ENCODE measurements around the gene RDH11. TPM values are rescaled to one million over a fixed set of nuclear protein-coding genes. Genes with fewer than 3 reads are reported as not detected.

Gene RDH11
- total and polyA plus RNA-seq, 2 donors from 2014 or later = 66.9 to 124 TPM

DNA sequence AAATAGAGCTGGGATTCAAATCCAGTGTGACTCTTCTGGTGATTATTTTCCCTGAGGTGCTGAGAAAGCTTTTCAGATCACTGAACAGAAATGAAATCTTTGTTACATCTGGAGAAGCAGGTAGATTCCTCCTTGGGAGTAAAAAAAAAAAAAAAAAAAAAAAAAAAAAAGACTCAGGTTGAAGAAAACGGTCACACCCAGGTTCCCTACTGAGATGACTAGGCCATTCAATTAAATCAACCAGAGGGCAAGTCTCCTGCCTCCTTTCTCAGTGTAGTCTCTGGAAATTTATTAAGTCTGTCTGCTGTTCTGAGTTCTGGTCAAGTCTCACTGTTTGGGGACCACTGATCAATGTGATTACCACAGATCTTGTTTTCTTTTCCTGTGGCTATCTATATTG, 51.9 kb downstream of the RDH11 start:
- Histone ChIP-seq H3K36me3 (ENCODE audit: control insufficient read depth in 2 of 3, insufficient read depth in 3 of 3, low read length in 3 of 3) (peaks cover 0 to 5% (median 4%) of the 10 kb centered on the region in 3 donors), H3K9me3 (ENCODE audit: control insufficient read depth in 2 of 3, insufficient read depth in 1 of 3, low read length in 3 of 3) (no peaks in the 10 kb centered on the region), H3K4me3 (ENCODE audit: low read length in 3 of 3) (no peak overlapping the region), H3K4me1 (ENCODE audit: control insufficient read depth in 2 of 3, insufficient read depth in 2 of 3, low read depth in 1 of 3, low read length in 3 of 3) (peaks cover 0 to 16% (median 14%) of the 10 kb centered on the region in 3 donors), H3K27ac (ENCODE audit: low read depth in 2 of 2, low read length in 2 of 2) (peak overlapping the region in 1 of 2 donors; percentile 53), H3K27me3 (ENCODE audit: control insufficient read depth, insufficient read depth, low read length) (no peaks in the 10 kb centered on the region), H3K9ac (ENCODE audit: low read length in 3 of 3) (no peak overlapping the region)
- intact Hi-C loops (cut with DNase I) = no loop called here
- TF ChIP-seq, protein P1, sequence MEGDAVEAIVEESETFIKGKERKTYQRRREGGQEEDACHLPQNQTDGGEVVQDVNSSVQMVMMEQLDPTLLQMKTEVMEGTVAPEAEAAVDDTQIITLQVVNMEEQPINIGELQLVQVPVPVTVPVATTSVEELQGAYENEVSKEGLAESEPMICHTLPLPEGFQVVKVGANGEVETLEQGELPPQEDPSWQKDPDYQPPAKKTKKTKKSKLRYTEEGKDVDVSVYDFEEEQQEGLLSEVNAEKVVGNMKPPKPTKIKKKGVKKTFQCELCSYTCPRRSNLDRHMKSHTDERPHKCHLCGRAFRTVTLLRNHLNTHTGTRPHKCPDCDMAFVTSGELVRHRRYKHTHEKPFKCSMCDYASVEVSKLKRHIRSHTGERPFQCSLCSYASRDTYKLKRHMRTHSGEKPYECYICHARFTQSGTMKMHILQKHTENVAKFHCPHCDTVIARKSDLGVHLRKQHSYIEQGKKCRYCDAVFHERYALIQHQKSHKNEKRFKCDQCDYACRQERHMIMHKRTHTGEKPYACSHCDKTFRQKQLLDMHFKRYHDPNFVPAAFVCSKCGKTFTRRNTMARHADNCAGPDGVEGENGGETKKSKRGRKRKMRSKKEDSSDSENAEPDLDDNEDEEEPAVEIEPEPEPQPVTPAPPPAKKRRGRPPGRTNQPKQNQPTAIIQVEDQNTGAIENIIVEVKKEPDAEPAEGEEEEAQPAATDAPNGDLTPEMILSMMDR (IDR thresholded peaks at IDR 0.05; ENCODE audit: borderline replicate concordance, extremely low read depth, insufficient read depth) = no peak
- no peak for DNase-seq
- no peak for FAIRE-seq

DNA sequence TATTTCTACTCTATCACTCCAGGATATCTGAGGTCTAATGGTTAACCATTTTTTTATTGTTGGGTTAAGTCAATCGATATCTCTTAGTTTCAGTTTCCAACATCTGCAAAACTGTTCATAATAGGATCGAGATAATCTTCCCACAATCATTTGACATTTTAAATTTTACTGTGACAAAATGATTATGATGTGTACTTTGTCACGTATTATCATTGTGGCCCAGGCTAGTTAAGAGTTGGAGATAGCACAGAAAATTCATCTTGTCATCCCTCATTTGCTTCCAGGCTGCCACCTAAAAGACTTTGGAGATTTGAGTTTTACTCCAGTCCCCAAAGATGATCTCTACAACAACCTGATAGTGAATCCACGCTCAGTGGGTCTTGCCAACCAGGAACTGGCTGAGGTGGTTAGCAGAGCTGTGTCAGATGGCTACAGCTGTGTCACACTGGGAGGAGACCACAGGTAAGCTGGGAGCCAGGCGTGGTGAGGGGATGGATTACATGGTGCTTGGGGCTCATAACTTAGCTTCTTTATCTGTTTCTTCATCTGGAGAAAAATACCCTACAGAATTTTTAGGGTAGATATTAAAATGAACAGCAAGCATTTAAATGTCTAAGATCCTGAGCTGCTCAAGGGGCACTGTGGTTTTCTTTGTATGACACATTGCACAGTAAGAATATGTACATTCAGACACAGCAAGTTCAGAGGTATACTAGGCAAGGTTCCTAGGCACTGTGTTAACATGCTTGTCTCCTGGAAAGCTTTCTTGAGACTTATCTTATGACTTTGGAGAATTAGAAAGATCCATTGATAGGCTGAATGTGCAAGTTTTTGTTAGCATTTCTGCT, 53.4 kb downstream of the RDH11 start:
- H3K4me1 ChIP-seq (ENCODE audit: control insufficient read depth in 2 of 3, insufficient read depth in 2 of 3, low read depth in 1 of 3, low read length in 3 of 3) = peaks cover 0 to 15% (median 13%) of the 10 kb centered on the region in 3 donors
- intact Hi-C loops (cut with DNase I) = no loop called here
- FAIRE-seq (no peak), DNase-seq (no peak)
- H3K27ac ChIP-seq (ENCODE audit: low read depth in 2 of 2, low read length in 2 of 2) = no peak overlapping the region
- H3K4me3 ChIP-seq (ENCODE audit: low read length in 3 of 3) = no peak overlapping the region
- H3K9me3 ChIP-seq (ENCODE audit: control insufficient read depth in 2 of 3, insufficient read depth in 1 of 3, low read length in 3 of 3) = no peaks in the 10 kb centered on the region
- no peaks in the 10 kb centered on the region for H3K27me3 ChIP-seq (ENCODE audit: control insufficient read depth, insufficient read depth, low read length)
- peaks cover 0 to 3% (median 0%) of the 10 kb centered on the region in 3 donors for H3K36me3 ChIP-seq (ENCODE audit: control insufficient read depth in 2 of 3, insufficient read depth in 3 of 3, low read length in 3 of 3)
- TF ChIP-seq, protein P1 (IDR thresholded peaks at IDR 0.05; ENCODE audit: borderline replicate concordance, extremely low read depth, insufficient read depth) = no peak
- no peak overlapping the region for H3K9ac ChIP-seq (ENCODE audit: low read length in 3 of 3)

DNA sequence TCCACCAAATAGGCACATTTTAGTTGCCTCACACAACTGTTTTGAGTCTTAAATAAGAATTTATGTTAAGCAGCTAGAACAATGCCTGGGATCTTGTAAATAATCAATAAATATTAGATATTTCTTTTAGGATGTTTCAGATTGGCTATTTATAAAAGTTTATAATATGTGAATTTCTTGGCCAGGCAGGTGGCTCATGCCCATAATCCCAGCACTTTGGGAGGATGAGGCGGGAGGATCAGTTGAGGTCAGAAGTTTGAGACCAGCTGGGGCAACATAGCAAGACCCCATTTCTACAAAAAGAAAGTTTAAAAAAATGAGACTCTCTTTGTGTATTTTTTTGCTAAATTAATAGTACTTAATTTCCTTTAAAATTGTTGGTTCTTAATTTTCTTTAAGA, 54.1 kb downstream of the RDH11 start:
- Histone ChIP-seq H3K4me1 (ENCODE audit: control insufficient read depth in 2 of 3, insufficient read depth in 2 of 3, low read depth in 1 of 3, low read length in 3 of 3) (peaks cover 0 to 10% (median 9%) of the 10 kb centered on the region in 3 donors), H3K36me3 (ENCODE audit: control insufficient read depth in 2 of 3, insufficient read depth in 3 of 3, low read length in 3 of 3) (peaks cover 0 to 2% (median 2%) of the 10 kb centered on the region in 3 donors), H3K4me3 (ENCODE audit: low read length in 3 of 3) (no peak overlapping the region), H3K9ac (ENCODE audit: low read length in 3 of 3) (no peak overlapping the region), H3K27ac (ENCODE audit: low read depth in 2 of 2, low read length in 2 of 2) (no peak overlapping the region), H3K9me3 (ENCODE audit: control insufficient read depth in 2 of 3, insufficient read depth in 1 of 3, low read length in 3 of 3) (no peaks in the 10 kb centered on the region), H3K27me3 (ENCODE audit: control insufficient read depth, insufficient read depth, low read length) (no peaks in the 10 kb centered on the region)
- no peak for DNase-seq
- intact Hi-C loops (cut with DNase I) = no loop called here
- TF ChIP-seq, protein P1 (IDR thresholded peaks at IDR 0.05; ENCODE audit: borderline replicate concordance, extremely low read depth, insufficient read depth) = no peak
- no peak for FAIRE-seq

All from kidney (tissue), 14 donors.